DOHH2 (cell line): ENCODE results near the gene PSAP.

Source experiments
- EZH2phosphoT487 ChIP-seq: fragments of 200-600 bp; sonication (generic); IDR thresholded peaks from 2 replicates; pipeline ENCODE4 v1.6.1; 2017; ENCODE audit warnings: borderline replicate concordance, mild to moderate bottlenecking, antibody characterized with exemption, low read length, moderate library complexity, mixed read lengths
- TF ChIP-seq, protein P1 (sequence below): fragments of 200-600 bp; sonication (generic); IDR thresholded peaks from one replicate; pipeline ENCODE4 v1.5.1; 2014; ENCODE audit warnings: antibody characterized with exemption, mild to moderate bottlenecking, low read depth, low read length; ENCODE audit not compliant: poor library complexity, severe bottlenecking

DNA sequence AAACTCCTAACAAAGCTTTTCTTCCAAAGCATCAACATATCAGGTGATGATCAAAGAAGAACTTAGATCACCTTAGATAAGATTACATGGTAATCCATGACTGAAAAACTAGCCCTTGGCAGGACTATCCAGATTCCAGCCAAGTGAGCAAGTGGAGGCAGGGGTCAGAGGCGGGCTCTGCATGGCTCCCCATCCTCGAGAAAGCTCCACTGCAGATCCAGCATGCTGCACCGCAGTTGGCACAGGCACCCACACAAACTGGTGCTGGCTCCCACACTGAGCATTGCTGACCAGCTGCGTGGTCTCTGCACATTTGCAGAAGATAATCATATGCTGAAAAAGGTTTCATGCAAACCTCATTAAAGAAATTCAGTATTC is 10.1 kb downstream of the PSAP start:
- TF ChIP-seq, protein P1, sequence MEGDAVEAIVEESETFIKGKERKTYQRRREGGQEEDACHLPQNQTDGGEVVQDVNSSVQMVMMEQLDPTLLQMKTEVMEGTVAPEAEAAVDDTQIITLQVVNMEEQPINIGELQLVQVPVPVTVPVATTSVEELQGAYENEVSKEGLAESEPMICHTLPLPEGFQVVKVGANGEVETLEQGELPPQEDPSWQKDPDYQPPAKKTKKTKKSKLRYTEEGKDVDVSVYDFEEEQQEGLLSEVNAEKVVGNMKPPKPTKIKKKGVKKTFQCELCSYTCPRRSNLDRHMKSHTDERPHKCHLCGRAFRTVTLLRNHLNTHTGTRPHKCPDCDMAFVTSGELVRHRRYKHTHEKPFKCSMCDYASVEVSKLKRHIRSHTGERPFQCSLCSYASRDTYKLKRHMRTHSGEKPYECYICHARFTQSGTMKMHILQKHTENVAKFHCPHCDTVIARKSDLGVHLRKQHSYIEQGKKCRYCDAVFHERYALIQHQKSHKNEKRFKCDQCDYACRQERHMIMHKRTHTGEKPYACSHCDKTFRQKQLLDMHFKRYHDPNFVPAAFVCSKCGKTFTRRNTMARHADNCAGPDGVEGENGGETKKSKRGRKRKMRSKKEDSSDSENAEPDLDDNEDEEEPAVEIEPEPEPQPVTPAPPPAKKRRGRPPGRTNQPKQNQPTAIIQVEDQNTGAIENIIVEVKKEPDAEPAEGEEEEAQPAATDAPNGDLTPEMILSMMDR = no peak
- TF ChIP-seq EZH2phosphoT487 = no peak
